ENCODE results near the gene RASGRF2. TPM values are rescaled to one million over a fixed set of nuclear protein-coding genes. Genes with fewer than 3 reads are reported as not detected.

The RASGRF2 gene
- polyA plus RNA-seq, 1 donor from 2014 or later: 0.42 TPM

DNA sequence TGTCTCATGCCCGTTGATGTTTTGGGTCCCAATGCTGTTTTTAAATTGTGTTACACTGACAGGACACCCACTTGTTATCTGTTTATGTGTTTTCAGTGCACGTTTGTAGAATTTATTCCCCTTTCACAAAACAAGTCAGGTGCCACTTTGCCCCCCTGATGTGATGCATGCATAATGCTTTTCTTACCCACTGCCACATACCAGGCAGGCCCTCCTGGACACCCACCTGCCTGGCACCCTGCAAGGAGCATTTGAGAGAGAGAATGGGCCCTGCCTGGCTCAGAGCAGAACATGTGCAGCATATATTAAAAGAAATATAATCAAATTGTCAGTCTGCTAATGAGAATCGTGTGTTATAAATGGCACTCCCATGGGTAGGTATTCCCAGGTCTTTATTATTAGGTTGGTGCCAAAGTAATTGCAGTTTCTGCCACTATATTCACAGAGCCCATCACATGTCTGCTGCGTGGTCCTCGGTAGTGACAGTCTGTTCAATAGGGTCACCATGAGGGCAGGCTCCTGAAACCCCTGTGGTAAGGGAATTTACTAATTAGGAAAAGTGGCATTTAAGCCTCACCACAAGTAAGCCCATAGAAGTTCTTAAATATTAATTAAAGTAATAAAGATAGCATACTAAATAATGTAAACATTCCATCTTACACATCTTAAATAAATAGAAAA lies 220.8 kb downstream of the RASGRF2 start:
- Histone ChIP-seq H3F3A (ENCODE audit: insufficient read depth, low read length, poor library complexity, severe bottlenecking) (peaks cover 5% of the 10 kb centered on the region), H3K9me2 (ENCODE audit: insufficient read depth, low read length) (no peaks in the 10 kb centered on the region), H3K9ac (ENCODE audit: low read length) (no peak overlapping the region), H3K27ac (ENCODE audit: low read length) (no peak overlapping the region), H3K4me2 (ENCODE audit: low read length) (no peak overlapping the region), H4K20me1 (ENCODE audit: insufficient read depth) (no peaks in the 10 kb centered on the region), H3K4me3 (ENCODE audit: low read length) (no peak overlapping the region), H3K79me2 (replicated peaks; ENCODE audit: insufficient read depth, low read length) (no peaks in the 10 kb centered on the region), H3K36me3 (ENCODE audit: insufficient read depth, low read length) (no peaks in the 10 kb centered on the region), H3K9me3 (ENCODE audit: low read length) (no peaks in the 10 kb centered on the region), H3K27me3 (ENCODE audit: insufficient read depth, low read depth, low read length) (no peaks in the 10 kb centered on the region), H2AFZ (ENCODE audit: low read depth, low read length) (no peak overlapping the region)
- TF ChIP-seq RAD21 (conservative IDR thresholded peaks at IDR 0.05): no peak
- no peak for TF ChIP-seq MXI1 (conservative IDR thresholded peaks at IDR 0.05; ENCODE audit: poor library complexity, severe bottlenecking)
- TF ChIP-seq POLR2AphosphoS5 (IDR thresholded peaks at IDR 0.05): no peak
- TF ChIP-seq, protein P1, sequence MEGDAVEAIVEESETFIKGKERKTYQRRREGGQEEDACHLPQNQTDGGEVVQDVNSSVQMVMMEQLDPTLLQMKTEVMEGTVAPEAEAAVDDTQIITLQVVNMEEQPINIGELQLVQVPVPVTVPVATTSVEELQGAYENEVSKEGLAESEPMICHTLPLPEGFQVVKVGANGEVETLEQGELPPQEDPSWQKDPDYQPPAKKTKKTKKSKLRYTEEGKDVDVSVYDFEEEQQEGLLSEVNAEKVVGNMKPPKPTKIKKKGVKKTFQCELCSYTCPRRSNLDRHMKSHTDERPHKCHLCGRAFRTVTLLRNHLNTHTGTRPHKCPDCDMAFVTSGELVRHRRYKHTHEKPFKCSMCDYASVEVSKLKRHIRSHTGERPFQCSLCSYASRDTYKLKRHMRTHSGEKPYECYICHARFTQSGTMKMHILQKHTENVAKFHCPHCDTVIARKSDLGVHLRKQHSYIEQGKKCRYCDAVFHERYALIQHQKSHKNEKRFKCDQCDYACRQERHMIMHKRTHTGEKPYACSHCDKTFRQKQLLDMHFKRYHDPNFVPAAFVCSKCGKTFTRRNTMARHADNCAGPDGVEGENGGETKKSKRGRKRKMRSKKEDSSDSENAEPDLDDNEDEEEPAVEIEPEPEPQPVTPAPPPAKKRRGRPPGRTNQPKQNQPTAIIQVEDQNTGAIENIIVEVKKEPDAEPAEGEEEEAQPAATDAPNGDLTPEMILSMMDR (IDR thresholded peaks at IDR 0.05; ENCODE audit: poor library complexity, severe bottlenecking): no peak
- no peak for TF ChIP-seq EP300 (conservative IDR thresholded peaks at IDR 0.05; ENCODE audit: poor library complexity, severe bottlenecking)

DNA sequence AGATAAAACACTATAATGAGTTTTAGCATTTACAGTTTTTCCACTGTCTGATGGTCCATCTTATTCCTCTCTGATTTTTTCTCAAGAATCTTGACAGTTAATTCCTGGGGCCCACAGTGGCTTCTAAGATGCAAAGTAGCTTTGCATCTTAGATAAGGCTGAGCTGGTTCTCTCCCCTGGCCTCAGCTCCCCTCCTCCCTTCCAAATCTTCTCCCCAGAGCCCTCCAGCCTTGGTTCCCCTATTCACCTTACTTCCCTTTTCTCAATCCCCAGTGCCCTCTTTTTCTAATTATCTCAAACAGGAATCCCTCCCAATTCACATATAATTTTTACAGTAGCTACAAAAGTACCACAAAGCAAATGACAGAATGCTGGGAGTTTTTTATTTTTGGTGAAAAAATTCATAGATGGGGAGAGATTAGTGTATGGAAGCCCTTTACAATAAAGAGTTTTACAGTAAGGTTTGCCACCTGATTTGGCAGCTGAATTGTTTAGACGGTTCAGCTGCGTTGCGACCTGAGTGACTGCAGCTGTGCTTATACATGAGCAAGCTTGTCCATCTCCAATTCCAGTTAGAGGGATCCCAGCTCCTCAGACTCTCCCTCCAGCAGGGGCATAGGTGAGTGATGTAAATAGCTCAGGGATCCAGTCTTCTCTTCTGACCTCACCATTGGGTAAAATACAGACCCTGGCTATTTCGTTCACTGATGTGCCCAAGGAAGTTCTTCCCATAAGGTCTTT lies 221.6 kb downstream of the RASGRF2 start:
- Histone ChIP-seq H3K4me2 (ENCODE audit: low read length) (no peak overlapping the region), H4K20me1 (ENCODE audit: insufficient read depth) (no peaks in the 10 kb centered on the region)

More for the DNA sequence above, 221.6 kb downstream of the RASGRF2 start:
- H3K9ac ChIP-seq (ENCODE audit: low read length): no peak overlapping the region
- H3K27me3 ChIP-seq (ENCODE audit: insufficient read depth, low read depth, low read length): no peaks in the 10 kb centered on the region
- no peaks in the 10 kb centered on the region for H3K9me3 ChIP-seq (ENCODE audit: low read length)
- peaks cover 5% of the 10 kb centered on the region for H3F3A ChIP-seq (ENCODE audit: insufficient read depth, low read length, poor library complexity, severe bottlenecking)
- no peak overlapping the region for H2AFZ ChIP-seq (ENCODE audit: low read depth, low read length)
- no peaks in the 10 kb centered on the region for H3K9me2 ChIP-seq (ENCODE audit: insufficient read depth, low read length)
- no peak for TF ChIP-seq RAD21 (conservative IDR thresholded peaks at IDR 0.05)
- TF ChIP-seq, protein P2, sequence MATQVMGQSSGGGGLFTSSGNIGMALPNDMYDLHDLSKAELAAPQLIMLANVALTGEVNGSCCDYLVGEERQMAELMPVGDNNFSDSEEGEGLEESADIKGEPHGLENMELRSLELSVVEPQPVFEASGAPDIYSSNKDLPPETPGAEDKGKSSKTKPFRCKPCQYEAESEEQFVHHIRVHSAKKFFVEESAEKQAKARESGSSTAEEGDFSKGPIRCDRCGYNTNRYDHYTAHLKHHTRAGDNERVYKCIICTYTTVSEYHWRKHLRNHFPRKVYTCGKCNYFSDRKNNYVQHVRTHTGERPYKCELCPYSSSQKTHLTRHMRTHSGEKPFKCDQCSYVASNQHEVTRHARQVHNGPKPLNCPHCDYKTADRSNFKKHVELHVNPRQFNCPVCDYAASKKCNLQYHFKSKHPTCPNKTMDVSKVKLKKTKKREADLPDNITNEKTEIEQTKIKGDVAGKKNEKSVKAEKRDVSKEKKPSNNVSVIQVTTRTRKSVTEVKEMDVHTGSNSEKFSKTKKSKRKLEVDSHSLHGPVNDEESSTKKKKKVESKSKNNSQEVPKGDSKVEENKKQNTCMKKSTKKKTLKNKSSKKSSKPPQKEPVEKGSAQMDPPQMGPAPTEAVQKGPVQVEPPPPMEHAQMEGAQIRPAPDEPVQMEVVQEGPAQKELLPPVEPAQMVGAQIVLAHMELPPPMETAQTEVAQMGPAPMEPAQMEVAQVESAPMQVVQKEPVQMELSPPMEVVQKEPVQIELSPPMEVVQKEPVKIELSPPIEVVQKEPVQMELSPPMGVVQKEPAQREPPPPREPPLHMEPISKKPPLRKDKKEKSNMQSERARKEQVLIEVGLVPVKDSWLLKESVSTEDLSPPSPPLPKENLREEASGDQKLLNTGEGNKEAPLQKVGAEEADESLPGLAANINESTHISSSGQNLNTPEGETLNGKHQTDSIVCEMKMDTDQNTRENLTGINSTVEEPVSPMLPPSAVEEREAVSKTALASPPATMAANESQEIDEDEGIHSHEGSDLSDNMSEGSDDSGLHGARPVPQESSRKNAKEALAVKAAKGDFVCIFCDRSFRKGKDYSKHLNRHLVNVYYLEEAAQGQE (IDR thresholded peaks at IDR 0.05; ENCODE audit: borderline replicate concordance): no peak
- no peak for TF ChIP-seq MXI1 (conservative IDR thresholded peaks at IDR 0.05; ENCODE audit: poor library complexity, severe bottlenecking)
- TF ChIP-seq, protein P1 (IDR thresholded peaks at IDR 0.05; ENCODE audit: poor library complexity, severe bottlenecking): no peak
- no peak for TF ChIP-seq EP300 (conservative IDR thresholded peaks at IDR 0.05; ENCODE audit: poor library complexity, severe bottlenecking)
- no peak for TF ChIP-seq SMC3 (conservative IDR thresholded peaks at IDR 0.05; ENCODE audit: poor library complexity)
- no peak for TF ChIP-seq TAF1 (IDR thresholded peaks at IDR 0.05; ENCODE audit: low read depth)
- TF ChIP-seq POLR2AphosphoS5 (IDR thresholded peaks at IDR 0.05): no peak
- no peak for TF ChIP-seq EZH2 (IDR thresholded peaks at IDR 0.05; ENCODE audit: borderline replicate concordance, insufficient read depth, low read length, poor library complexity, severe bottlenecking)
- no peak overlapping the region for H3K27ac ChIP-seq (ENCODE audit: low read length)
- H3K79me2 ChIP-seq (replicated peaks; ENCODE audit: insufficient read depth, low read length): no peaks in the 10 kb centered on the region
- no peak overlapping the region for H3K4me3 ChIP-seq (ENCODE audit: low read length)
- no peaks in the 10 kb centered on the region for H3K36me3 ChIP-seq (ENCODE audit: insufficient read depth, low read length)
